Activated CD4-positive, alpha-beta T cell treated with anti-CD3 and anti-CD28 coated beads, Interleukin-2, amount 10 ng/mL, durations not matched to agents 24 days and 14 days (primary cell): ENCODE data around the gene PRR19. TPM values are rescaled to one million over a fixed set of nuclear protein-coding genes. Genes with fewer than 3 reads are reported as not detected.

Source experiments
- DNase-seq: peaks from one replicate; pipeline ENCODE4 v3.0.0; 2022
- H3K27ac Mint-ChIP-seq: one replicate; pipeline ENCODE4 v1.8.0; 2022; ENCODE audit warnings: mild to moderate bottlenecking, mixed read lengths
- H3K27me3 Mint-ChIP-seq: one replicate; pipeline ENCODE4 v1.8.0; 2022; ENCODE audit warnings: mixed read lengths
- H3K36me3 Mint-ChIP-seq: one replicate; pipeline ENCODE4 v1.8.0; 2022; ENCODE audit warnings: low read depth, mild to moderate bottlenecking, mixed read lengths
- H3K4me1 Mint-ChIP-seq: one replicate; pipeline ENCODE4 v1.8.0; 2021; ENCODE audit warnings: mixed read lengths
- H3K4me3 Mint-ChIP-seq: one replicate; pipeline ENCODE4 v1.8.0; 2022; ENCODE audit warnings: mild to moderate bottlenecking, moderate library complexity, mixed read lengths
- H3K9me3 Mint-ChIP-seq: one replicate; pipeline ENCODE4 v1.8.0; 2021; ENCODE audit warnings: mixed read lengths
- intact Hi-C: fragments of 100-400 bp; cut with micrococcal nuclease; formaldehyde crosslinking; loops from one replicate; pipeline ENCODE4 v1.15.1; 2023
- total RNA-seq: library from RNA; stranded (reverse); gene quantifications from 2 replicates; pipeline ENCODE4 v1.2.3, GENCODE V29; 2022

The PRR19 gene
- total RNA-seq, 1 donor from 2014 or later, result 1.6 TPM

DNA sequence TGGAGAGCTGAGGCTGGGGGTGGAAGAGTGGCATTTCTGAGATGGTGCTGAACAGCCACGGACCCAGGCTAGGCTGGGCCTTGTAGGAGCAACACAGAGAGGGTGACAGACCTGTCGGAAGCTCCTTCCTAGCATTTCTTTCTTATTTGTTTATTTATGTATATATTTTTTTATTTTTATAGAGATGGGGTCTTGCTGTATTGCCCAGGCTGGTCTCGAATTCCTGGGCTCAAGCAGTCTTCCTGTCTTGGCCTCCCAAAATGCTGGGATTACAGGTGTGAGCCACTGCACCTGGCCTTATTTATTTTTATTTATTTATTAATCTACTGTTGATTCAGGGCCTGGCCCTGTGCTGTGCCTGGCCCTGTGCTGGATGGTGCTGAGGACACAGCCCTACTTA is 26.4 kb upstream of the PRR19 start:
- Mint-ChIP-seq H3K9me3 (no peaks in the 10 kb centered on the region), H3K27me3 (no peaks in the 10 kb centered on the region), H3K27ac (peak overlapping the region; percentile 76), H3K36me3 (peaks cover 31% of the 10 kb centered on the region), H3K4me3 (peak overlapping the region; percentile 67), H3K4me1 (peaks cover 48% of the 10 kb centered on the region)
- intact Hi-C loops, result no loop called here
- no peak for DNase-seq

DNA sequence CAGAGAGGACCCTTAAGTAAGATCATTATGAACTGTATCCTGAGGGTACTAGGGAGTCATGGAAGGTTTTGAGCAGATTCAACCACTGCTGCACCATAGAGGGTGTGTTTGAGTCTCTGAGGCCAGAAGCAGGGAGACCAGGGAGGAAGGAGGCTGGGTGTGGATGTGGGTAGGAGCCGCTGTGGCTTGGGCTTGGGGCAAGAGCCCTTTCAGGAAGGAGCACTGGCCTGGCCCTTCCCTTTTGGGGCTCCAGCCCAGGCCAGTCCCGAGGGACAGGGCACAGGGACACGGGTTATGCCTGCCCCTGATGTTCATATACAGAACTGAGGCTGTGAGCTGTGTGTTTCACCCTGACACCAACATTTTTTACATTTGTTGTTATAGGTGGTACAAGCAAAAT is 25.6 kb upstream of the PRR19 start:
- H3K4me1 Mint-ChIP-seq, result peaks cover 42% of the 10 kb centered on the region
- H3K27ac Mint-ChIP-seq, result peak overlapping the region; percentile 48
- DNase-seq, result no peak
- peak overlapping the region; percentile 15 for H3K4me3 Mint-ChIP-seq
- no peaks in the 10 kb centered on the region for H3K9me3 Mint-ChIP-seq
- no peaks in the 10 kb centered on the region for H3K27me3 Mint-ChIP-seq
- peaks cover 31% of the 10 kb centered on the region for H3K36me3 Mint-ChIP-seq
- intact Hi-C loops, result no loop called here

- Mint-ChIP-seq H3K36me3 (peaks cover 32% of the 10 kb centered on the region), H3K27me3 (no peaks in the 10 kb centered on the region), H3K27ac (peak overlapping the region; percentile 76), H3K4me3 (no peak overlapping the region), H3K4me1 (peaks cover 42% of the 10 kb centered on the region), H3K9me3 (no peaks in the 10 kb centered on the region)
- intact Hi-C loops, result no loop called here
- DNase-seq, result no peak
These were observed 25.1 kb upstream of the PRR19 start for GRCh38 chr19:42276821-42277220.

- Mint-ChIP-seq H3K9me3 (no peaks in the 10 kb centered on the region), H3K36me3 (peaks cover 32% of the 10 kb centered on the region), H3K4me1 (peaks cover 50% of the 10 kb centered on the region), H3K4me3 (no peak overlapping the region), H3K27ac (peak overlapping the region; percentile 70), H3K27me3 (no peaks in the 10 kb centered on the region)
- DNase-seq, result no peak
- intact Hi-C loops, result no loop called here
These were observed 24.0 kb upstream of the PRR19 start for GRCh38 chr19:42277821-42278451.

GRCh38 chr19:42278452-42279154 is 23.3 kb upstream of the PRR19 start:
- Mint-ChIP-seq H3K36me3 (peaks cover 27% of the 10 kb centered on the region), H3K9me3 (no peaks in the 10 kb centered on the region), H3K27ac (peak overlapping the region; percentile 70), H3K4me3 (no peak overlapping the region), H3K4me1 (peaks cover 50% of the 10 kb centered on the region), H3K27me3 (no peaks in the 10 kb centered on the region)
- no peak for DNase-seq
- intact Hi-C loops, result loop anchor here (1.0 kb wide), 1 partner anchor 34 kb away; no protein-coding TSS in a partner anchor

DNA sequence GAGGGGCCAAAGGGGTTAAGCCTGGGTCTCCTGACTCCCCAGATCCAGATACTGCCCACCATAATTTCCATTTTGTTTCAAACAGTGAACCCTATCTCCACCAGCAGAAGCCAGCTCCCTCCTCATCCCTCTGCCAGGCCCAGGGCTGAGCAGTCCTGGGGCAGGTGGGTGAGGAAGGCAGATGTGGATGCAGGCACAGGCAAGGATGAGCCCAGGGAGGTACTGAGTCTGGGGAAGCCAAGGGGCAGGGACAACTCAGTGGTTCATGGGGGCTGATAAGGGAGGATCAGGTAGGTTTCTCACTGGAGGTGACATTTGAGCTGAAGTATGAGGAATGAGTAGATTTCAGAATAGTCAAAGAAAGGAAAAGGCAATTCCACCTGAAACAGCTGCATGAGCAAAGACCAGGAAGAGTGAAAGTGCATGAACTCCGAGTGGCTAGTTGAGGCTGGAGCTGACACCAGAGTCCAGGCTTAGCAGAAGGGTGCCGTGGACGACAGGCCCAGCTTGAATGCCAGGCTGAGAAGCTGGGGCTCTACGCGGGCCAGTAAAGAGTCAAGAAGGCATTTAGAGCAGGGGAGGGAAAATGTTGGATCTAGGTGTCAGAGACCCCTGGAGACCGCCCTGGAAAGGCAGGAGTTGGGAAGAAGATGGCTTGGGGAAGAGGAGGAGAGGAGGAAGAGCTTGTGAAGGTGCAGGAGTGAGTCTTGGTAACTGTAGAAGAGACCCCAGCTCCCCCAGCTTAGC is 22.6 kb upstream of the PRR19 start:
- no peak overlapping the region for H3K4me3 Mint-ChIP-seq
- intact Hi-C loops, result loop anchor here (1.0 kb wide), 1 partner anchor 35 kb away; no protein-coding TSS in a partner anchor

DNA sequence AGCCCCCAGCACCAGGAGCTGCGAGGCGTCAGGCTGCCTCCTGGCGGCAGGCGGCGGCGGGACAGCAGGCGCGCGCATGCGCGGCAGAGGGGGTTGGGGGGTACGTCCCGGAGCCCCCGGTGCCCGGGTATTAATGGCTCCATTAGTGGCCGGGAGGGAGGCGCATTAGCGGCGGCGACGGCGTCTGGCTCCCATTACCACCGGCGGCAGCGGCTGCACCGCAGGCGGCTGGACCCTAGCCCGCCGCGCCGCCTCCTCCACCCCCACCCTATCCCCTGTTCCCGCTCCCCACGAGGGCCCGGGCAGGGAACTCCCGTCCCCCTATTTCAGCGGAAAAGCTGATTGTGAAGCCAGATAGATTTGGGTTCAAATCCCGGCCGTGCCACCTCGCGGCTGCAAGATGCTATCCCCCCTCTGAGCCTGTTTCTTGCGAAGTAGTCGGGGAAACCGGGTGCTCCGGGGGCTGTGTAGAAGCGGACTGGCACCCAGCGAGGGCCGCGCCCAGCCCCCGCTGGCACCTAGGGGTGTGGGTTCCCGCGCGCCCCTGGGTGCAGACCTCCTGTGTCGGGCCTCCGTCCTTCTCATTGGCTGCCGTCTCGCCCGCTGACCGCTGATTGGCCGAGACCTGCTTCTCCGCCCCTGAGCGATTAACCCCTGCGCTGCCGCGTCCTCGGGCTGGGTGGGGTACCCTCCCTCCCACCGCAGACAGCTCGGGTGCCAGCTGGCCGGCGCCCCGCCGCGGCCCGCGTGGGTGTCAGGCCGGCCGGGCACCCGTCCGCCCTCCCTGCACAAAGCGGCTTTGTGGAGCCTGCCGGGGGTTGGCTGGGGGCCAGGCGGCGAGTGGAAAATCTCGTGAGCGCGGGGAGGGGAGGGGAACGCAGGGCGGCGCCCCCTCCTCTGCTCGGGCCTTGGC is 21.8 kb upstream of the PRR19 start:
- H3K4me1 Mint-ChIP-seq, result peaks cover 48% of the 10 kb centered on the region
- H3K36me3 Mint-ChIP-seq, result peaks cover 14% of the 10 kb centered on the region
- H3K27me3 Mint-ChIP-seq, result no peaks in the 10 kb centered on the region
- DNase-seq, result peak; percentile 97
- H3K4me3 Mint-ChIP-seq, result no peak overlapping the region
- intact Hi-C loops, result loop anchor here (1.0 to 5.0 kb wide), 5 partner anchors 10 to 393 kb away; partner anchors contain the start of gene ERF
- peak overlapping the region; percentile 90 for H3K27ac Mint-ChIP-seq
- no peaks in the 10 kb centered on the region for H3K9me3 Mint-ChIP-seq

More for the DNA sequence above, 22.6 kb upstream of the PRR19 start:
- Mint-ChIP-seq H3K4me1 (peaks cover 50% of the 10 kb centered on the region), H3K36me3 (peaks cover 22% of the 10 kb centered on the region), H3K27me3 (no peaks in the 10 kb centered on the region), H3K9me3 (no peaks in the 10 kb centered on the region), H3K27ac (peak overlapping the region; percentile 90)
- no peak for DNase-seq

GRCh38 chr19:42280815-42281145 is 21.2 kb upstream of the PRR19 start:
- Mint-ChIP-seq H3K27ac (peak overlapping the region; percentile 86), H3K4me3 (no peak overlapping the region), H3K36me3 (peaks cover 12% of the 10 kb centered on the region), H3K4me1 (peaks cover 47% of the 10 kb centered on the region), H3K27me3 (no peaks in the 10 kb centered on the region), H3K9me3 (no peaks in the 10 kb centered on the region)
- DNase-seq, result no peak
- intact Hi-C loops, result loop anchor here (1.0 to 5.0 kb wide), 4 partner anchors 10 to 393 kb away; partner anchors contain the start of gene ERF

DNA sequence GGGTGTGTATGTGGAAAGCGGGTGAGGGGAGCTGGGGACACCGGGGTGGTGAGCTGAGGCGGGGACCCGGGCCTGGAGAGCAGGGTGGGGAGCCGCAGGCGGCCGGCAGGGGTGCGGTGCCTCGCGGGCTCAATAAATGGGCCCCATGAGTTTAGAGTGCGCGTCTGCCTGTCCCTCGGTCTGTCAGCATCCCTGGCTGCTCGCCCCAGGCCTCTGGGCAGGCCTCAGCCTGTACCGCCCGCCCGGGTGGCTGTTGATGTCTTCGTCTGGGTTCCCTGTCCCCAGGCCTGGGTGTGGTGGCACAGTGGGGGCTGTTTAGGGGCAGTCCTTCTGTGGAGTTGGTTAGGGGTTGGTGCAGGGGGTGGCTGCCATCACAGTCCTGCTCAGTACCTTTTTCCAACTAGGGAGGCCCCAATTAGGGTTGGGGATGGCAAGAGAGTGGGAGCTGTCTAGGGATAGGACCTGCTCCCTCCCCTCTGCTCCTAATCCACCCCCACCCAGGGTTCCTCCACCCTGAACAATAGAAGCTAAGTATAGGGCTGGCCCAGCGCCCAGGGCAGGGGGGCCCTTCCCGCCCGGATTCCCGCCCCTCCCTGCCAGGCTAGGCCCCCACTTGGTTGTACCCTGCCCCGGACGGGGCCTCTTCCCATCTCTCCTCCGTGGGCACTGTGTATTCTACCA is 20.6 kb upstream of the PRR19 start:
- H3K27me3 Mint-ChIP-seq, result no peaks in the 10 kb centered on the region
- DNase-seq, result peak; percentile 80
- H3K36me3 Mint-ChIP-seq, result peaks cover 13% of the 10 kb centered on the region
- no peaks in the 10 kb centered on the region for H3K9me3 Mint-ChIP-seq
- H3K27ac Mint-ChIP-seq, result peak overlapping the region; percentile 86
- intact Hi-C loops, result loop anchor here (5.0 kb wide), 2 partner anchors 141 to 394 kb away; no protein-coding TSS in a partner anchor
- H3K4me3 Mint-ChIP-seq, result no peak overlapping the region
- peaks cover 47% of the 10 kb centered on the region for H3K4me1 Mint-ChIP-seq

- peak; percentile 71 for DNase-seq
- Mint-ChIP-seq H3K9me3 (no peaks in the 10 kb centered on the region), H3K4me3 (no peak overlapping the region), H3K36me3 (peaks cover 11% of the 10 kb centered on the region), H3K27me3 (no peaks in the 10 kb centered on the region), H3K27ac (no peak overlapping the region), H3K4me1 (peaks cover 43% of the 10 kb centered on the region)
- intact Hi-C loops, result loop anchor here (2.0 to 5.0 kb wide), 4 partner anchors 61 to 395 kb away; partner anchors contain the start of genes POU2F2 and ZNF526
These were observed 19.8 kb upstream of the PRR19 start for GRCh38 chr19:42281827-42282762.

DNA sequence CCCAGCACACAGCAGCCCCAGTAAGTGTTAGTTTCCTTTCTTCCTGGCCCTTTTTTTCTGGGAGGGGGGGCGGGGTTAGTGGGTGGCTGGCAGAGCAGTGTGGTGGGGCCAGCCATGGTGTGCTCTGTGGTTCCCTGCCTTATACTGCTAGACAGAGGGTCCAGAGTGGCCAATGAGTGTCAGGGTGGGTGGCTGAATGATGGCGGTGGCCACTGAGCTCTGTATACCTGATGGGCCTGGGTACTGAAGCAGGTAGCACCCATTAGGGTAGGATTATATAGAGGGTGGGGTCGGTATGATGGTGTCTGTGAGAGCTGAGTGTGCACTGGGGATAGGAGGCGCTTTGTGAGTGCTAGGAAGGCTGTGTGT is 19.1 kb upstream of the PRR19 start:
- Mint-ChIP-seq H3K4me3 (no peak overlapping the region), H3K36me3 (peaks cover 12% of the 10 kb centered on the region), H3K27me3 (no peaks in the 10 kb centered on the region), H3K9me3 (no peaks in the 10 kb centered on the region), H3K27ac (no peak overlapping the region), H3K4me1 (peaks cover 43% of the 10 kb centered on the region)
- intact Hi-C loops, result loop anchor here (1.0 to 5.0 kb wide), 6 partner anchors 19 to 396 kb away; partner anchors contain the start of genes PAFAH1B3, POU2F2, PRR19 and ZNF526
- no peak for DNase-seq
